Measurements from ENCODE around the gene COL16A1.

The COL16A1 gene

GRCh38 chr1:31678681-31679080 lies 25.1 kb downstream of the COL16A1 start:
- no peaks in the 10 kb centered on the region for H3K9me3 ChIP-seq (ENCODE audit: control insufficient read depth, insufficient read depth, low read depth, low read length)
- CTCF ChIA-PET, result interaction anchor here (0.6 to 1.5 kb wide), 4 partner anchors 14 to 67 kb away, joined by 3 to 8 read pairs (median 4); no protein-coding TSS in a partner anchor
- POLR2A ChIA-PET, result no interaction called here
- TF ChIP-seq, protein P1, sequence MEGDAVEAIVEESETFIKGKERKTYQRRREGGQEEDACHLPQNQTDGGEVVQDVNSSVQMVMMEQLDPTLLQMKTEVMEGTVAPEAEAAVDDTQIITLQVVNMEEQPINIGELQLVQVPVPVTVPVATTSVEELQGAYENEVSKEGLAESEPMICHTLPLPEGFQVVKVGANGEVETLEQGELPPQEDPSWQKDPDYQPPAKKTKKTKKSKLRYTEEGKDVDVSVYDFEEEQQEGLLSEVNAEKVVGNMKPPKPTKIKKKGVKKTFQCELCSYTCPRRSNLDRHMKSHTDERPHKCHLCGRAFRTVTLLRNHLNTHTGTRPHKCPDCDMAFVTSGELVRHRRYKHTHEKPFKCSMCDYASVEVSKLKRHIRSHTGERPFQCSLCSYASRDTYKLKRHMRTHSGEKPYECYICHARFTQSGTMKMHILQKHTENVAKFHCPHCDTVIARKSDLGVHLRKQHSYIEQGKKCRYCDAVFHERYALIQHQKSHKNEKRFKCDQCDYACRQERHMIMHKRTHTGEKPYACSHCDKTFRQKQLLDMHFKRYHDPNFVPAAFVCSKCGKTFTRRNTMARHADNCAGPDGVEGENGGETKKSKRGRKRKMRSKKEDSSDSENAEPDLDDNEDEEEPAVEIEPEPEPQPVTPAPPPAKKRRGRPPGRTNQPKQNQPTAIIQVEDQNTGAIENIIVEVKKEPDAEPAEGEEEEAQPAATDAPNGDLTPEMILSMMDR (tag by site-specific recombination; IDR thresholded peaks at IDR 0.05), result no peak
- TF ChIP-seq, protein P2, sequence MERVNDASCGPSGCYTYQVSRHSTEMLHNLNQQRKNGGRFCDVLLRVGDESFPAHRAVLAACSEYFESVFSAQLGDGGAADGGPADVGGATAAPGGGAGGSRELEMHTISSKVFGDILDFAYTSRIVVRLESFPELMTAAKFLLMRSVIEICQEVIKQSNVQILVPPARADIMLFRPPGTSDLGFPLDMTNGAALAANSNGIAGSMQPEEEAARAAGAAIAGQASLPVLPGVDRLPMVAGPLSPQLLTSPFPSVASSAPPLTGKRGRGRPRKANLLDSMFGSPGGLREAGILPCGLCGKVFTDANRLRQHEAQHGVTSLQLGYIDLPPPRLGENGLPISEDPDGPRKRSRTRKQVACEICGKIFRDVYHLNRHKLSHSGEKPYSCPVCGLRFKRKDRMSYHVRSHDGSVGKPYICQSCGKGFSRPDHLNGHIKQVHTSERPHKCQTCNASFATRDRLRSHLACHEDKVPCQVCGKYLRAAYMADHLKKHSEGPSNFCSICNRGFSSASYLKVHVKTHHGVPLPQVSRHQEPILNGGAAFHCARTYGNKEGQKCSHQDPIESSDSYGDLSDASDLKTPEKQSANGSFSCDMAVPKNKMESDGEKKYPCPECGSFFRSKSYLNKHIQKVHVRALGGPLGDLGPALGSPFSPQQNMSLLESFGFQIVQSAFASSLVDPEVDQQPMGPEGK (tag by site-specific recombination; IDR thresholded peaks at IDR 0.05), result no peak
- TF ChIP-seq ZSCAN30 (tag by site-specific recombination; IDR thresholded peaks at IDR 0.05) (no peak), ZNF660 (tag by site-specific recombination; IDR thresholded peaks at IDR 0.05) (no peak), ZNF354C (tag by site-specific recombination; IDR thresholded peaks at IDR 0.05; ENCODE audit: borderline replicate concordance, low read depth) (no peak), AEBP2 (tag by site-specific recombination; IDR thresholded peaks at IDR 0.05; ENCODE audit: borderline replicate concordance) (no peak), HOXD13 (CRISPR knock-in tag; IDR thresholded peaks at IDR 0.05; ENCODE audit: borderline replicate concordance) (no peak), ZNF768 (tag by site-specific recombination; IDR thresholded peaks at IDR 0.05) (0 out of 2 replicates have a peak, but pooled peaks have one; percentile 49), ZNF155 (tag by site-specific recombination; IDR thresholded peaks at IDR 0.05) (no peak), ZNF623 (tag by site-specific recombination; IDR thresholded peaks at IDR 0.05) (peak; percentile 86), ZBTB48 (tag by site-specific recombination; IDR thresholded peaks at IDR 0.05) (no peak), ZNF658 (tag by site-specific recombination; IDR thresholded peaks at IDR 0.05) (no peak)
- H3K4me3 ChIP-seq (ENCODE audit: low read depth, low read length), result no peak overlapping the region
- no peaks in the 10 kb centered on the region for H3K4me1 ChIP-seq (ENCODE audit: control insufficient read depth, insufficient read depth, low read length)
- H3K36me3 ChIP-seq (ENCODE audit: control insufficient read depth in 2 of 2, insufficient read depth in 1 of 2, low read length in 2 of 2), result no peaks in the 10 kb centered on the region
- no peak overlapping the region for H3K27ac ChIP-seq (ENCODE audit: extremely low read depth, low read depth, low read length)

DNA sequence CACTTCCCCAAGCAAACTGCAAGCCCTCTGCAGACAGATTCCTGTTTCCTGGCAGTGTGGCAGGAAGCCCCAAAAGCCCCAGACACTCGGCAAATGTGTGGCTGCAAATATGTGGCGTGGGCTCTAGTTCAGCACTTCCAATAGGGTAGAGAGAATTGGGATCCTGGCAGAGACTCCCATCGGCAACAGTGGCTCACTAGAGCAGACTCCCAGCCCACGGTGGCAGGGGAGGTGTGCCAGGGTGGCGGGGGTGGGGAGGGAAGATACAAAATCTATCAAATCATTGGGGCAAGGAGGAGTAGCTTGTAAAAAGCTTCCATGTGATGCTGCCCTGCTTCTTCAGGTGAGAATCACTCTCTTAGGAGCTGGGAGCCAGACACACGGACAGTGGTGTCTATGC lies 25.9 kb downstream of the COL16A1 start:
- Histone ChIP-seq H3K27ac (ENCODE audit: extremely low read depth, low read depth, low read length) (no peak overlapping the region), H3K9me3 (ENCODE audit: control insufficient read depth, insufficient read depth, low read depth, low read length) (no peaks in the 10 kb centered on the region), H3K36me3 (ENCODE audit: control insufficient read depth in 2 of 2, insufficient read depth in 1 of 2, low read length in 2 of 2) (no peaks in the 10 kb centered on the region), H3K4me3 (ENCODE audit: low read depth, low read length) (no peak overlapping the region), H3K4me1 (ENCODE audit: control insufficient read depth, insufficient read depth, low read length) (no peaks in the 10 kb centered on the region)
- ChIA-PET CTCF (interaction anchor here (1.0 to 1.4 kb wide), 2 partner anchors 13 to 68 kb away, joined by 3 to 8 read pairs; no protein-coding TSS in a partner anchor), POLR2A (no interaction called here)
- TF ChIP-seq YY2 (tag by site-specific recombination; IDR thresholded peaks at IDR 0.05), result no peak
- no peak for TF ChIP-seq HIC1 (tag by site-specific recombination; IDR thresholded peaks at IDR 0.05)
- TF ChIP-seq ZNF670 (tag by site-specific recombination; IDR thresholded peaks at IDR 0.05; ENCODE audit: low read depth), result no peak
